Measurements from ENCODE around the gene NUP43.
"Not testable (repeated sequence)": the region's sequence is repeated elsewhere in the genome, so short reads cannot be mapped to it uniquely, and the experiment has no call there.

The NUP43 gene, protein sequence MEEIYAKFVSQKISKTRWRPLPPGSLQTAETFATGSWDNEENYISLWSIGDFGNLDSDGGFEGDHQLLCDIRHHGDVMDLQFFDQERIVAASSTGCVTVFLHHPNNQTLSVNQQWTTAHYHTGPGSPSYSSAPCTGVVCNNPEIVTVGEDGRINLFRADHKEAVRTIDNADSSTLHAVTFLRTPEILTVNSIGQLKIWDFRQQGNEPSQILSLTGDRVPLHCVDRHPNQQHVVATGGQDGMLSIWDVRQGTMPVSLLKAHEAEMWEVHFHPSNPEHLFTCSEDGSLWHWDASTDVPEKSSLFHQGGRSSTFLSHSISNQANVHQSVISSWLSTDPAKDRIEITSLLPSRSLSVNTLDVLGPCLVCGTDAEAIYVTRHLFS

GRCh38 chr6:149746147-149746946 lies at the start of gene NUP43:
TSS of gene NUP43 (minus strand) at chr6:149746529. CDS start at chr6:149746495, 34 bp downstream.
- DNase-seq: peak; percentile 96

DNA sequence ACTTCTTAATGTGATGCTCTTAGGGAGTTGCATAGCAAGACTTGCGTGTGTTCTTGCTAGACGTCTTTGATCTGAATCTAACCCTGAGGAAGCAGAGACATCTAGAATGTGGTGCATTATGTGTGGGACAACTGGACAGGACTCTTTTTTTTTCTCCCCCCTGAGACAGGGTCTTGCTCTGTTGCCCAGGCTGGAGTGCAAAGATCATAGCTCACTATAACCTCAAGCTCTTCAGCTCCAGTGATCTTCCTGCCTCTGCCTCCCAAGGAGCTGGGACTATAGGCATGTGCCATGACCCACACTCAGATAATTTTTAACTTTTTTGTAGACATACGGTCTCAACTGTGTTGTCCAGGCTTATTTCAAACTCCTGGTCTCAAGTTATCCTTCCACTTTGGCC lies 37.2 kb upstream of the NUP43 start:
- DNase-seq: no peak

DNA sequence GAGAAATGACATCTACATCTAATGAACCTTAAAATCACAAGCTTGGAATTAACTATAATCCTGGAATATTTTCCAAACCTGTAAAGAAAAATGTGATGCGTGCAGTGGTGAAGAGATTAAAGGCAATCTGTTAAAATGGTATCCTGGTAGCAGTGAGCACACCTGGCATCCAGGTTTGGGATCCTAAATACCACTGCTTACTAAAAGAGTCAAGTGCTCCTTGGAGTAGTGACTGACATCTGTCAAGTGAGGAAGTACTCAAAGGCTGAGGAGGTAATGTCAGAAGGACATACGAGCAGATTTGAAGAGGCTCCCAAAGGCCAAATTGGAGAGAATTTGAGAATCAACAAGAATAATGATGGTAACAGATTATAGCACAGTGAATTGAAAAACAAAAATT lies 36.0 kb upstream of the NUP43 start:
- DNase-seq: no peak

- no peak for DNase-seq
These were observed 35.4 kb upstream of the NUP43 start for GRCh38 chr6:149781715-149782114.

DNA sequence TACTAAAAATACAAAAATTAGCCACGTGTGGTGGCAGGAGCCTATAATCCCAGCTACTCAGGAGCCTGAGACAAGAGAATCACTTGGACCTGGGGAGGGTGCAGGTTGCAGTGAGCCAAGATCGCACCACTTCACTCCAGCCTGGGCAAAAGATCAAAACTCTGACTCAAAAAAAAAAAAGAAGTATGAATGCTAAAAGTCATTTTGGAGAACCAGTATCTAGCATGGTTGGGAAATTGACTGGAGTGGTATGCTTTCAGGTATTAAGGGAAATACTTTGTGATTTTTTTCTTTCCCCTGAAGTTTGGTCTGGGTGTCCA lies 33.3 kb upstream of the NUP43 start:
- DNase-seq: no peak

DNA sequence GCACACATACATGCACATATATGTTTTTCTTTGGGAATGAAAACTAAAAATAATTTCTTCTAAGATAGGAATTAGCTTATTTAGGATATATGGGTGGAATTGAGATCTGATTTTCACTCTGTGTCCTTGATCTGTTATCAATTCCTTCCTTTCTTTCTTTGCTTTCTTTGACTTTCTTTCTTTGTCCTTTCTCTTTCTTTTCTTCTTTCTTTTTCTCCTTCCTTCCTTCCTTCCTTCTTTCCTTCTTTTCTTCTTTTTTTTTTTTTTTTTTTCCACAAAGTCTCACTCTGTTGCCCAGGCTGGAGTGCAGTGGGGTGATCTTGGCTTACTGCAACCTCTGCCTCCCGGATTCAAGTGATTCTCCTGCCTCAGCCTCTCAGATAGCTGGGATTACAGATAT lies 31.3 kb upstream of the NUP43 start:
- no peak for DNase-seq

DNA sequence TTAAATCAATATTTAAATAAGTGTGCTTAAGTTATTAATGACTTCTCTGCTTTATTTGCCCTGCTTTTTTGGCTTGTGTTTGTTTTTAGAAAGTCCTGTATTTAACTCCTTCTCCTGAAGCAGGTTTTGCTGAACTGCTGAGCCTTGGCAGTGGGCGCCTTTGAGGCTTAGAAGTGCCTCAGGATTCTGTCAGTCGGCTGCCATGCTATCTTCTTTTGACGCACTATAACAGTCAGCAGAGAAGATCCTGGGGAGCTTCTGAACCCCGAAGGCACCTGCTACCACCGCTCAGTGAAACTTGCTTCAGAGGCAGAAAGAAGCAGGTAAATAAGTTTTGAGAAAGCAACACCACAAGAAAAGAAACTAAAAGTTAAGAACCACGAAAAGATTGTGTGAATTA lies 25.6 kb upstream of the NUP43 start:
- DNase-seq: no peak

GRCh38 chr6:149771185-149771584 lies 24.9 kb upstream of the NUP43 start:
- no peak for DNase-seq

GRCh38 chr6:149769676-149770075 lies 23.3 kb upstream of the NUP43 start:
- DNase-seq: no peak

DNA sequence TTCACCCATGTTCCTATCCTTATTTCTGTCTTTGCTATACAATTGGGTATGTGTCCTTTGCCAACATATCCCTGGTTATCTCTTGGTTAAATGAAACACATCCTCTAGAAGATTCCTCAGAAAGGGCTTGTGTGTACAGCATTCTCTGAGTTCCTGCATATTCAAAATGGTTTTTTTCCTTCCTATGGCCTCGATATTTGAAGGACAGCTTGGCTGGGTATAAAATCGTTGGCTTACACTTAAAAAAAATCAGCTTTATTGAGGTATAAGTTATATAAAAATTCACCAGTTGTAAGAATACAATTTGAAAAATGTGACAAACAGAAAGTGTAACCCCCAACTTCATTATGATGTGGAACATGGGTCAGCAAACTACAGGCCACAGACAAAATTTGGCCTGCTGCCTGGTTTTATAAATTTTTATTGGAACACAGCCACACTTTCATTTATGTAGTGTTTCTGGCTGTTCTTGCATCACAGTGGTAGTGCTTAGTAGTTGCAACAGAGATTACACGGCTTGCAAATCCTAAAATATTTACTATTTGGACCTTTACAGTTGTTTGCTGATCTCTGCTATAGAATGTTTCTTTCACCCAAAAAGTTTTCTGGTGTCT lies 19.9 kb upstream of the NUP43 start:
- DNase-seq: no peak

DNA sequence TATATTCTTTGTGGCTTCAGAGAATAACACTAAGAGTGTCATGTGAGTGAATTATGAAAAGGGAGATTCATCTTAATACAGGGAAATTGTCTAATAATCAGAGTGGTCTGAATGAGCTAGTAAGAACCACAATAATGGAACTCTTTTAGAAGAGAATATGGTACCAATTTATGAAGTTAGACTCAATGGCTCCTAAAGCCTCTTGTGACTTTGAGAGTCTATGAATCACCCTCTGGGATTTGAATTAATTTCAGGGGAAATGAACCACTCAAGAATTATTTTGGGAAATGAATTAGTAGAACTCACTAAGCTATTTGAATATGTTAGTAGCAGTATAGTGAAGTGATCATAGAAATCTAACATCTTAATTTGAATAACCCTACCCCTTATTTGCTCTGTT lies 17.5 kb upstream of the NUP43 start:
- no peak for DNase-seq

DNA sequence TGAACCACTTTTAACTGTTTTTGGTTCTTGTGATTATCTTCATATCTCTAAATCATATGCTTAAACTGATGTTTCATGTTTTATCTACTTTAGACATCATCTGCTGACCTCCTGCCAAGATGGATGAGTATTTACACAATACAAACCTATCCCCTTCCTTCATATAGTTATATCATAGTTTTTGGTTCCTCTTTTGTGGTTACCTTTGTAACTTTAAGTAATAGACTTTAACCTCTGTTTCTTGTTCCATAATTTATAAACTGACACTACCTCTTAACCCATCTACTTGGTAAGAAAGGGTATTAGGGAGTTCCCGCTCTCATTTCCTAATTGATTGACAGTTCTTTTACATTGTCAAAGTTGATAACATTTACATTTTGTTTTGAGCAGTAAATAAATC lies 15.1 kb upstream of the NUP43 start:
- DNase-seq: no peak

- no peak for DNase-seq
These were observed 9.9 kb upstream of the NUP43 start for GRCh38 chr6:149756261-149756636.

DNA sequence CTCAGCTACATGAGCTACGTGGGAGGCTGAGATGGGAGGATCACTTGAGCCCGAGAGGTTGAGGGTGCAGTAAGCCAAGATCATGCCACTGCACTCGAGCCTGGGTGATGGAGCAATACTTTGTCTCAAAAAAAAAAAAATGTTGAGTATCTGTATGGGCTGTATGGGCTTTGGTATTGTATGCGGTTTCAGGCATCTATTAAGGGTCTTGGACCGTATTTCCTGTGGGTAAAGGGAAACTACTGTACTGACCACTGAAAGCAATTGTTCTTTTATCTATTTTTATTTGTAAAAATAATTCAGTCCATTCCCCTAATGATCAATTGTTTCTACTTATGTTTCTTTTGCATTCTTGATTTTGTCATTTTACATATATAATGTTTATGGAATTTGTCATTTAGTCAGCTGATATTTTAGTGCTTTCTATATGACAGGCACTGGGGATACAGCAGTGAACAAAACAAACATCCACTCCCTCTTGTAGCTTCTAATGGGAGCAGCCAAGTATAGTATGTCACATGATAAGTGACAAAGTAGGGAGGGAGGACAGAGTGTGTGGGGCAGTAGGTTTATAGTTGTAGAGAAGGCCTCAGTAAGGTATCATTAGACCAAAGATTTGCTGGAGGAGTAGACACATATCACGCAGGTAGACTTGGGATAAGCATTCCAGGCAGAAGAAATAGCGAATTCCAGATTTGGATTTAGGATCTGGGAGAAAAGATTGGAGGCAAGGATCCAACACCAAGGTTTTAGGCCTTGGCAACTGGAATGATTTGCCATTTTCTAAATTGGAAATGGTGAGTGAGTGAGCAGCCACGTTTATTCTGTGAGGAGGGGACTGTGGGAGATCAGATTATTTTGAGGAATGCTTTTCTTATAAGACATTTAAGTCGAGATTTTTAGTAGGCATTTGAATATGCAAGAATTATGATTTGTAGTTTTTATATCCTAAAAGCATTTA lies 9.3 kb upstream of the NUP43 start:
- no peak for DNase-seq

GRCh38 chr6:149754548-149754947 lies 8.2 kb upstream of the NUP43 start:
- no peak for DNase-seq

DNA sequence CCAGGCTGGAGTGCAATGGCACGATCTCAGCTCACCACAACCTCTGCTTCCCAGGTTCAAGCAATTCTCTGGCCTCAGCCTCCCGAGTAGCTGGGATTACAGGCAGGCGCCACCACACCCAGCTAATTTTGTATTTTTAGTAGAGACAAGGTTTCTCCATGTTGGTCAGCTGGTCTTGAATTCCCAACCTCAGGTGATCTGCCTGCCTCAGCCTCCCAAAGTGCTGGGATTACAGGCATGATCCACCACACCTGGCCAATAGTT lies 7.0 kb upstream of the NUP43 start:
- DNase-seq: not testable (repeated sequence)

DNA sequence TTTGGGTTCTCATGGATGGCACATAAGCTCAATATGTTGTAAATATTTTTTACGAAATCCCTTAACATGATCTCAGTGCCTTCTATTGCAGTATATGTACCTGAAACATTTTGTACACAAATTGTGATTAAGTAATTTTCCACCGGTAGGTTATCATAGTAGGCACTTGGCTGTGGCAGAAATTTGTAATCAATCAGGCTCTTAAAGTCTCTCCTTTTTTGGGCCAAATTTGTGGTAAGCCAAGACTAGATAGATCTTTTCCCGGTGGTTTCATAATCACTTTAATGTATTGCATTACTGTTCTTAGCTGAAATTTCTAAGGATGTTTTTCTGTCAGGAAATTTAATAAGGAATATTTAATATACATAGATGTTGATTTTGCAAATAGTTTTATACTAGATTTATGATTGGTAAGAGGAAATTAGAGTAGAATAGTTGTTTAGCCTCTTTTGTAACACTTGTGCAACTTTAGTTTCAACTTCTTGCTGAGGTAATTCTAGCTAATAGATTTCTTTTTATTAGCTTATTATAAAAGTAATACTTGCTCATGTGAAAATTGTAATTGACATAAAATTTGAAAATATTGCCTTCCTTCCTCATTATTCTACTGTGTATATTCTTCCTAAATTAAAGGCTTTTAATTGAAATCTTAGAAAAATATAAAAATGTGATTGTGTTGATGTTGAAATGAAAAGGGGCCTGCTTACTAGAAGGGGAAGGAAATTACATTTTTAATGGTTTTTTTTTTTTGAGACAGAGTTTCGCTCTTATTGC lies 6.5 kb upstream of the NUP43 start:
- DNase-seq: no peak

DNA sequence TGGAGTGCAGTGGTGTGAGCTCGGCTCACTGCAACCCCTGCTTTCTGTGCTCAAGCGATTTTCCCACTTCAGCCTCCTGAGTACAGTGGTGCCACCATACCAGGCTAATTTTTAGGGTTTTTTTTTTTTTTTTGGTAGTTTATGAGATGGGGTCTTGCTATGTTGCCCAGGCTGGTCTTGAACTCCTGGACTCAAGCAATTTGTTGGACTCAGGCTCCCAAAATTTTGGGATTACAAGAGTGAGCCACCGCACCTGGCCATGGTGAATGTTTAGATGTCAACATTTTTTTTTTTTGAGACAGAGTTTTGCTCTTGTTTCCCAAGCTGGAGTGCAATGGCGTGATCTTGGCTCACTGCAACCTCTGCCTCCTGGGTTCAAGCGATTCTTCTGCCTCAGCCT lies 5.6 kb upstream of the NUP43 start:
- not testable (repeated sequence) for DNase-seq

DNA sequence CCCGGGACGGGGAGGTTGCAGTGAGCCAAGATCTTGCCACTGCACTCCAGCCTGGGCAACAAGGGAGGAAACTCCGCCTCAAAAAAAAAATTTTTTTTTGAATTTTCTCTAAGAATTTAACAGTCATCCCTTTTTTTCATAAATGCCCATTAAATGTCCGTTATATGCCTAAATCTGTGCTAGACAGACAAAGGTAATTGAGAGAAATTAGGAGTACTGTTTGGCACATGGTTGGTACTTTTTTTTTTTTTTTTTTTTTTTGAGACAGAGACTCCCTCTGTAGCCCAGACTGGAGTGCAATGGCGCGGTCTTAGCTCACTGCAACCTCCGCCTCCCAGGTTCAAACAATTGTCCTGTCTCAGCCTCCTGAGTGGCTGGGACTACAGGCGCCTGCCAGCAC lies 4.9 kb upstream of the NUP43 start:
- DNase-seq: no peak

DNA sequence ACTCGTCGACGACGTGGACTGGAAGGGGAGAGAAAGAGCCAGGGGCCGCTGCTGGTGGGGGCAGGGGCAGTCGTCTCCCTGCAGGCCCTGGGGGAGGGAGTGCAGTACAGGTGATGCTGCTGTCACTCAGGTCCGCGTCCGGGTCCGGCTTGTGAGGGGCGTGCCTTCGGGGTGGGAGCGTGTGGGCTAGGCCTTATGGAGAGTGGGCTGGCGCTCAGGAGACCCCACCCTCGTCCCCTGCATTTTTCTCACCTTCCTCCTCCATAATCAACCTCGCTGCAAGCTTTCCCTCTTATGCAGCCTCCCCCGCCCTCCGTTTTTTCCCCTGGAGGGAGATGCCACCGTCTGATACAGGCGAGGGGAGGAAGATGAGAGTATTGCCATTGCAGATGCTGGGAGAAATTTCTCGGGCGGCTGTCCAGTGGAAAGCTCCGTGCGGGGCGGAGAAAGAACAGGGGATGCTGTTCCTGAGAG lies 3.8 kb upstream of the NUP43 start:
- DNase-seq: peak; percentile 40

GRCh38 chr6:149749594-149750135 lies 3.3 kb upstream of the NUP43 start, which contains the start of gene PCMT1:
TSS of gene PCMT1 (plus strand) at chr6:149749741. CDS start at chr6:149749902, 161 bp downstream.
- DNase-seq: peak; percentile 88

GRCh38 chr6:149749082-149749593 lies 2.8 kb upstream of the NUP43 start:
- DNase-seq: not testable (repeated sequence)
